Tibial nerve (tissue), 4 donors: ENCODE measurements around the gene PNCK. TPM values are rescaled to one million over a fixed set of nuclear protein-coding genes. Genes with fewer than 3 reads are reported as not detected.

Experiments
- DNase-seq, 2 donors: peaks; one replicate each; pipeline ENCODE4 v3.0.0-alpha.2; 2019; ENCODE audit warnings: low spot score in 2 of 2
- H3K27ac ChIP-seq, 4 donors: fragments of 200-600 bp; sonication (generic) in 3 of 4; one replicate each; pipeline ENCODE4 v1.5.1; 2017 to 2019; ENCODE audit warnings: mild to moderate bottlenecking in 1 of 4
- H3K27me3 ChIP-seq, 2 donors: fragments of 200-600 bp; sonication (generic) in 1 of 2; one replicate each; pipeline versions ENCODE4 v1.5.1 to v1.6.0; 2017 to 2019
- H3K36me3 ChIP-seq, 3 donors: fragments of 200-600 bp; sonication (generic); one replicate each; pipeline ENCODE4 v1.5.1; 2018 to 2019
- H3K4me1 ChIP-seq, 4 donors: fragments of 200-600 bp; sonication (generic) in 3 of 4; one replicate each; pipeline ENCODE4 v1.5.1; 2017 to 2019
- H3K4me3 ChIP-seq, 4 donors: fragments of 200-600 bp; sonication (generic) in 3 of 4; one replicate each; pipeline ENCODE4 v1.5.1; 2017 to 2019; ENCODE audit warnings: mild to moderate bottlenecking in 1 of 4, moderate library complexity in 1 of 4
- H3K9me3 ChIP-seq, 4 donors: fragments of 200-600 bp; sonication (generic) in 3 of 4; one replicate each; pipeline ENCODE4 v1.5.1; 2017 to 2019
- CTCF ChIP-seq, 5 experiments: fragments of 200-600 bp in 3 of 5; fragments of 450-650 bp in 2 of 5; sonication (generic) in 3 of 5; IDR thresholded peaks; one replicate each; pipeline ENCODE4 v1.5.1; 2016 to 2019; ENCODE audit warnings: antibody characterized with exemption in 5 of 5, mild to moderate bottlenecking in 3 of 5, moderate library complexity in 2 of 5
- EP300 ChIP-seq, 2 donors: sonication (generic); formaldehyde crosslinking; IDR thresholded peaks; one replicate each; pipeline ENCODE4 v1.6.1; 2017; ENCODE audit warnings: antibody characterized with exemption in 2 of 2, mild to moderate bottlenecking in 1 of 2
- POLR2A ChIP-seq, 2 donors: fragments of 450-650 bp; IDR thresholded peaks; one replicate each; pipeline ENCODE4 v1.6.1; 2017; ENCODE audit warnings: antibody characterized with exemption in 2 of 2, mild to moderate bottlenecking in 2 of 2, moderate library complexity in 2 of 2
- WGBS, 2 donors: methylation state at CpG; one replicate each; pipeline ENCODE4 v1.1.5; 2018; 5-methylcytosine and 5-hydroxymethylcytosine counted together
- total RNA-seq, 4 donors: library from RNA; depleted of rRNA; stranded (reverse); fragments of >200 nt; gene quantifications; one replicate each; pipeline ENCODE4 v1.1.0, GENCODE V29; 2016

The PNCK gene
- total RNA-seq, 4 donors from 2014 or later = 0.63 to 4.5 (median 3.6) TPM; not detected in 1

GRCh38 chrX:153638041-153638371 is 35.6 kb downstream of the PNCK start:
- H3K4me3 ChIP-seq = no peak overlapping the region
- WGBS, 2 donors = 83% methylated on average over 6 of the region's 6 CpGs; no CpG with 5 or more reads in 1 of the 2 donors
- no peaks in the 10 kb centered on the region for H3K9me3 ChIP-seq
- TF ChIP-seq EP300 (IDR thresholded peaks at IDR 0.05) = no peak
- TF ChIP-seq POLR2A (IDR thresholded peaks at IDR 0.05) = no peak
- no peak for TF ChIP-seq CTCF (IDR thresholded peaks at IDR 0.05)
- H3K4me1 ChIP-seq = peaks cover 0 to 12% (median 5%) of the 10 kb centered on the region in 4 donors
- DNase-seq = no peak
- H3K36me3 ChIP-seq = no peaks in the 10 kb centered on the region
- H3K27ac ChIP-seq = no peak overlapping the region
- peaks cover 0 to 37% of the 10 kb centered on the region in 2 donors for H3K27me3 ChIP-seq

GRCh38 chrX:153637121-153638040 is 36.2 kb downstream of the PNCK start:
- no peak for DNase-seq
- H3K4me3 ChIP-seq = no peak overlapping the region
- no peaks in the 10 kb centered on the region for H3K36me3 ChIP-seq
- no peak overlapping the region for H3K27ac ChIP-seq
- WGBS, 2 donors = 85 to 88% methylated on average over 14 to 23 of the region's 27 CpGs
- no peak for TF ChIP-seq POLR2A (IDR thresholded peaks at IDR 0.05)
- no peak for TF ChIP-seq EP300 (IDR thresholded peaks at IDR 0.05)
- TF ChIP-seq CTCF (IDR thresholded peaks at IDR 0.05) = no peak
- H3K9me3 ChIP-seq = no peaks in the 10 kb centered on the region
- H3K27me3 ChIP-seq = peaks cover 0 to 31% of the 10 kb centered on the region in 2 donors
- H3K4me1 ChIP-seq = peaks cover 0 to 8% (median 3%) of the 10 kb centered on the region in 4 donors

GRCh38 chrX:153636716-153637115 is 36.9 kb downstream of the PNCK start:
- Histone ChIP-seq H3K4me3 (no peak overlapping the region), H3K4me1 (peaks cover 0 to 1% (median 0%) of the 10 kb centered on the region in 4 donors), H3K36me3 (no peaks in the 10 kb centered on the region), H3K27me3 (peaks cover 0 to 24% of the 10 kb centered on the region in 2 donors), H3K27ac (no peak overlapping the region), H3K9me3 (no peaks in the 10 kb centered on the region)
- no peak for TF ChIP-seq POLR2A (IDR thresholded peaks at IDR 0.05)
- no peak for TF ChIP-seq EP300 (IDR thresholded peaks at IDR 0.05)
- TF ChIP-seq CTCF (IDR thresholded peaks at IDR 0.05) = no peak
- no peak for DNase-seq
- 70 to 74% methylated on average over 2 to 5 of the region's 5 CpGs for WGBS, 2 donors

GRCh38 chrX:153635788-153636668 is 37.6 kb downstream of the PNCK start:
- DNase-seq = no peak

More at GRCh38 chrX:153635788-153636668, 37.6 kb downstream of the PNCK start:
- Histone ChIP-seq H3K27me3 (peaks cover 0 to 17% of the 10 kb centered on the region in 2 donors), H3K9me3 (peaks cover 0 to 5% (median under 1%) of the 10 kb centered on the region in 4 donors), H3K36me3 (no peaks in the 10 kb centered on the region), H3K4me3 (no peak overlapping the region), H3K4me1 (no peaks in the 10 kb centered on the region), H3K27ac (no peak overlapping the region)
- 88 to 91% methylated on average over 6 to 15 of the region's 21 CpGs for WGBS, 2 donors
- no peak for TF ChIP-seq EP300 (IDR thresholded peaks at IDR 0.05)
- TF ChIP-seq POLR2A (IDR thresholded peaks at IDR 0.05) = no peak
- no peak for TF ChIP-seq CTCF (IDR thresholded peaks at IDR 0.05)
